Activated CD8-positive, alpha-beta memory T cell treated with anti-CD3 and anti-CD28 coated beads for 24 hours (primary cell): ENCODE results near the gene ANKS1A.

Experiments
- DNase-seq: peaks from one replicate; pipeline ENCODE4 v3.0.0-alpha.2; 2020

Gene ANKS1A

DNA sequence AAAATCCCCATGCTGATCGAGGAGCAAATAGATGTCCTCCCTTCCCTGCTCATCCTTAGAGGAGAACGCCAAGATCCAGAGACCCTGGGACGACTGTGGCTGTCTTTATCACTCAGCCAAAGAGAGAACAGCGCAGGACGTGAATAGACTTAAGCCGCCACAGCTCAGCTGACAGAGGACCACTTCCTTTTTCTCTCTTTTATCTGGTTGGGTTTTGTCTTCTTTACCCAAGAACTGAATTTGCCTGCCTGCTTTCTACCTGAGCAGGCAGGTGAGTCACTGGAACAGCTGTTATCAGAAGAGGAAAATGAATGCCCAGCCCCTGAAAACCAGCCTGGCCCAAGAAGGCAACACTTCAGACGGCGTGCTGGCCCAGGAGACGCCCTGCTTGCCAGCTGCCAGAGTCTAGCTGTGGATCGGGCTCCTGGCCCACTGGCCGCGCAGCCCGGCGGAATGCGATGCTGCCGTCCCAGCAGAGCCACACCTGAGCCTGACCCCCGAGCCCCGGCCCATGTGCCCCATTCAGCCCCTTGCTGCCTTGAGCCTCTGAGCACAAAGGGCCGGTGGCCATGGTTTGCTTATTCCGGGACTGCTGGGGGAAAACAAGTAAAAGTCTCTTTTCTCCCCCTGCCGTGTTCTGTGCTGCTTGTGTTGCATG, 169.9 kb downstream of the ANKS1A start:
- no peak for DNase-seq

DNA sequence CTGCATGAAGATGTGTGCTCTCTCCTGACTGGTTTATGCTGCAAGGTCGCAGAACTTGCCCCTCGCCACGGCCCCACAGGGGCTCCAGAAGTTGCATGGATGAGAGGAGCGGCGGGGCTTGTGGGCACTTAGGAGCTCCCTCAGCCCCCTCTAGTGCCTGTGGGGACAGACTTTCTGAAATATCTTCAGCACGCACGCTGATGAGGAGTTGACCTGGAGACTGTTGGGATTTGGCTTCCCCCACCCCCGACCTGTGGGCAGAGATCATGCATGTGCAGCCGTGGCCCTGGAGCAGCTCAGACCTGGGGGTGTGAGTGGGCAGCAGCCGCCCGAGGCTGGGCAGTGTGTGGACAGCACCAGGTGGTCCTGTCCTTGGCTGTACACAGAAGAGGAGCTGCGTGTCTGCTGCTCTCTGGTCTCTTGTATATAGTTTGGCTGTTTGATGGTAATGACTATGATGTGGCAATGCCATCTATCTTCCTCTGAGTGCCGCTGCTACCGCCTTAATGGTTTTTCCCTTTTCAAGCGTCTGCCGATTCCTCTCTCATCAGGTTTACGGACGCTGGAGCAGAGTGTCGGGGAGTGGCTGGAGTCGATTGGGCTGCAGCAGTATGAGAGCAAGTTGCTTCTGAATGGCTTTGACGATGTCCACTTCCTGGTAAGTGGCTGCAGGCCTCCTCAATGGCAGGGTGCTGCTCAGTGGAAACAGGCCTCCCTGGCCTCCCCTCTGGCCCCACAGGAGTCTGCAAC, 170.7 kb downstream of the ANKS1A start:
- DNase-seq, result no peak

DNA sequence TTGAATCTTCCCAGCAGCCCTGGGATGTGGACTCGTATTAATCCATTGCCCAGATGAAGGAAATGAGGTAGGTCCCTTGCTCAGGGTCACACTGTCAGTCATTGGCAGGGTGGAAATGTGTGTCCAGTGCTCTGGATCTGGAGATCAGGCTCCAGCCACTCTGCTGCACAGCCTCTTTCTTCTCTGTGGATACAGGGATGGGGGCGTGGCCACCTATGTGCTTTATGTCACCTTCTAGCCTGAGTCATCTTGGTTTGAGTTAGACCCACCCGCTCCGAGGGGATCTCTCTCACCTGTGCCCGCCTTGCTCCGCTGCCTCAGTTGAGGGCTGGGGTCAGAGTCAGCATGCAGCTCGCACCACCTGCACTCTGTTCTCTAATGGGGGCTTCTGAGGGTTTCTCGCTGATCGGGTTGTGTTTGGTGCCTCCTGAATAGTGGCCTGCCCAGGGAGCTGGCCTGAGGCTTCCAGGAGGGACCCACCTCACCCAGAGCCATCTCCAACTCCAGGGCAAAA, 172.1 kb downstream of the ANKS1A start:
- no peak for DNase-seq

DNA sequence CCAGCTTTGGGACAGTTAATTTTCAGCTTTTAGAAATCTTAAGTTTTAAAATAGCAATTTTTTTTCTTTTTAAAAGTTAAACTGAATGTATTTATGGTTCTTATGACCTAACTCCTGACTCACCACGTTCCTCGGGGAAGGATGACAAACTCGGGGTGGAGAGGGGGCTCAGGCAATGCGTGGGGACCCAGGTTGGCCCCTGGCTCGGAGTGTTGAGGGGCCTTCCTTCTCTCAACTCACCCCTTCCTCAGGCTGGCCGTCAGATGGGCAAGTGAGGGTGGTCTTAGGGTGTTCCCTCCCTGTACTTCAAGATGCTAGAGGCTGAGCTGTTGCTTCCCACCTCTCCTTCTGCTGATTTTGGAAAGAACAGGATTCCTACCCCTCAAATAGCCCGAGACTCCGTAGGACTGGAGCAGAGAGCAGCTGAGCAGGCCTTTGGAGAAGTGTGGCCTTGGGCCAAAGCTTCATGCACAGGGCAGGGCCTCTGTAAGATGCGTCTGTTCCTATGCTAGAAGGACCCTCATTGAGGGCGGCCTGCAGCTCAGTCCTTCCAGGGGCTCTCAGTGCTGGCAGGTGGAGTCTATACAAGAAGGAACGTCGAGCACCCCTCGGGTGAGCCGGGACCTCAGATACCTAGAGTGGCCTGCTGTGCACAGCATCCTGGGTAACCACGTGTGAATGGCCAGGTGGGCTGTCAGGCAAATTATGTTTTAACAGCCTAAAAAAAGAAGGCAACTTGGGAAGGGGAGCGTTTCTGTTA, 172.8 kb downstream of the ANKS1A start:
- DNase-seq, result no peak

DNA sequence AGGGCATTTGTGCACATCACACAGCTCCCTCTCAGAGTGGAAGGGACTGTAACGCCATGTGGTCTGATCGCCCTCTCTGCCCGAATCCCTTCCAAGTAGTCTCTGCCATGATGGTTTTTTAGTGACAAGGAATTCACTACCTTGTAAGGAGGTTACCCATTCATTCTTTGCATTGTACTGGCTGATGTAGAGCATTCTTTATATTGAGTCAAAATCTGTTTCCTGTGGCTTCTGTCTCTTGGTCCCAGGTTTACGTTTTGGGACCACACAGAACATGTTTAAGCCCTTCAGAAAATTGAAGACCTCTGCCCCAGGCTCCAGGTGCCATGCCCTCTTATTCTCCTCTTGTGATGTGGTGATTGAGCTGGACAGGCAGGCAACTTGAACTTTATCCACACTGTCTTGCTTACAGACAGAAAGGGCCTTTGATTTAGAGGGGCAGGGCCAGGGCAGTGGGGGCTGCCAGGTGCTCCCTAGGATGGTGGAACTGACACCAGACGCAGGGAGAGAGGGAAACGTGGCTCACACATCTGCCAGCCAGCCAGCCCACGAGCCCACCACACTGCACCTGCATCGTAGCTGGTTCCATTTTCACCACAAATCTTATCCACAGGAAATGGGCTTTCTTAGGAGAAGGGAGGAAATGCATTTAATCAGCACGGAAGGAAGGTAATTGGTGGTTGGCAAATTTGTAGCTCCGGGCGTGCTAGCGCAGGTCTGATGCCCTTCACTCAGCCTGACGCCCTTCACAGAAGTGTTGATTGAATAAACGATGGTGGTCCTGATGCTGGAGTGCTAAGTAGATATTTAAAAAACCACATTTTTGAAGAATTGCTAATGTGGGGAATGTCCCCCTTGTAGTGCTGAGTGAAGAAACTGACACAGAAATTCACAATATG, 173.9 kb downstream of the ANKS1A start:
- DNase-seq, result no peak

DNA sequence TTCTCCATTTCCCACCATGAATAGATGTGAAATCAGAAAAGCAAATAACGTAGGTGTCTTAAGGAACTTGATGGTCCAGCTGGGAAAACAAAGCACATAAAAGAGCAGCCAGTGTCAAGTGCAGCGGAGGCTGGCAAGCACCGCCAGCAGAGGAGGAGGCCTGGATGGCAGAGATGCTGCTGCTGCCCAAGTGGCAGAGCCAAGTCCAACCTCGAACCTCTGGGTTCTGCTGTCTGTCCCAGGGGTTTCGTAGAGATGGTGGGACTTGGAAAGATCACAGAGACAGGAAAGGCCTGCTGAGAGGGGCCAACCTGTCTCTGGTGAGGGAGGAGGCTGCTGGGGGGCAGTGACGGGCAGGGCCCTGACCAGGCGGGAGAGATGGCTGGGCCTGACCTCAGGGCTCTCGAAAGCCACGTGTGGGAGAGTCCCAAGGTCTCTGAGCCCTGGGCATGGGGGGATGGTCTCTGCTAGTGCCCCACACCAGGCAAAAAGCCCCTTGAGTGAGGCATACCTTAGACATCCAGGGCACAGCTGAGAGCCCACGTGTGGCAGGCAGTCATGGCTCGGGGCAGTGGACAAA, 174.7 kb downstream of the ANKS1A start:
- DNase-seq, result no peak

DNA sequence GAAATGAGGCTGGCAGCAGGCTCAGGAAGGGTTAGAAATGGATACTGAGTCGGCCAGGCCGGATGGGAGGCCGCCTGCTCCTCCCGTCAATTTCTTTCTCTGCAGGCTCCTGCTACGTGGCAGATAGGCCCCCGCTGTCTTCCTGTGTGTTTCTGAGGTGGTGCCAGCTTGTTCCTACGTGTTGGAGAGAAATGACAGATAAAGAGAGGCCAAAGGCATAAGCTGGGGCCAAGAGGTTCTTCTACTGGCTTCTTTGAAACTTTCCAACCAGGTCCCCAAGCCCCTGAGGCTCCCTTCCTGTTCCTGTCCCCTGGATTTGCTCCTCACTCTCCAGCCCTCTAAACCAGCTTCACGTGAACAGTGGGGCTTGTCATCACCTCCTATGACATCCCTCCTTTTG, 175.2 kb downstream of the ANKS1A start:
- DNase-seq, result no peak

DNA sequence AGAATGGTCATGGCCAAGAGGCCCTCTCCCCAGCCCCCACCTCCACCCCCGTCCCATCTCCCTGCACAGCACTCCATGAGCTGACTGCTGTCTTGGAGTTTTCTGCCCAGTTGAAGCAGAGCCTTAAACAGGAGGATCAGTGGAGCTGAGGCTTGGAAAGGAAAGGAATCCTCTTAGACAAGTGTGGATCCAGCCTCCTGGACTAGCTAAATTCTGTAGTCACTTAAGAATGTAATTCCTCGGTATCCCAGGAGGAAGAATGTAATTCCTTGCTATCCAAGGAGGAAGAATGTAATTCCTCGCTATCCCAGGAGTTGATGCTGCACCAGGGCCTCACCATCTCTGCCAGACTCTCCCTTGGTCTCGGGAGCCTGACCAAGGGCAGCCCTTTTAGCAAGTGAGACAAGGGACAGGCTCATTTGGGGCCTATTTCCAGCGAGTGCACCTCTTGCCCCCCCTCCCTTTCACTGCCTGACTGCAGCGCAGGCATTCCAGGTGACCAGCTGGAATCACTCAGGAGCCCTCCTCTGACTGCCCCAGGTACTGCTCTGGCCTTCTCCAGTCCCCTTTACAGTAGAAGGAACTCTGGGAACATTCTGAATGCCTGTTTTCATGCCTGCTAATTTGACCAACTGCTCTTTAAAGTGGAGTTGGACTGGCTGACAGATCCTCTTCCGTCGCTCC, 175.8 kb downstream of the ANKS1A start:
- DNase-seq, result no peak

DNA sequence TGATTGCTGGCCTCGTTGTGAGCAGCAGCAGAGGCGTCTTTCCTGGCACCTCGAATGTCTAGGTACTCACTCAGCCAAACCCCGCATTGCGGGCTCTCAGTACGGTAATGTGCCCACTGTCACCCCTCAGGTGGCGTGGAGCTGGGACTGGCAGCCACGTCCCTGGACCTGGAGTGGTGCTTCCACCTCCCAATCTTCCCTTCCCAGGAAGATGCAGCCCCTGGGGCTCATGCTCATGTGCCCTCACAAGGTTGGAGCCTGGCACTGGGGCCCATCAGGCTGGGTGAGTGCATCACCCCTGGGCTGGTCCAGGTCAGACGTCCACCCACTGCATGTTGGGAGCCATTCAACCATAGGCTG, 176.4 kb downstream of the ANKS1A start:
- DNase-seq, result no peak

DNA sequence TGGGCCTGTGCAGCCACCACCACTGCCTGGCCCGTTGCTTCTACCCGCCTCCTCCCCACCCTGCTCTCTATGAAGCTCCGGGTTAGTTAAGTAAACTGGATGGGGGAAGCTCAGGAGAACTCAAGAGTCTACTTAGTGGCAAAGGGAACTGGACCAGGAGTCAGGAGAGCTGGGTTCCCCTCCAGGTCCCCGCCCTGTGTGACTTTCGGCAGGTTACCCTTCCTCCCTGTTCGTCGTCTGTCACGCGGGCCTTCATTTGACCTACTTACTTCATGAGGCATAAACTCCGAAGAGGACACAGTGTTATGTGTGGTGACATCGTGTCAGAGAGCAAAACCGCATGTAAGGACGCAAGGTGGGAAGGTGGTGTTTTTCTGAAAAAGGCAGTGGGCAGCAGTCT, 176.8 kb downstream of the ANKS1A start:
- no peak for DNase-seq

DNA sequence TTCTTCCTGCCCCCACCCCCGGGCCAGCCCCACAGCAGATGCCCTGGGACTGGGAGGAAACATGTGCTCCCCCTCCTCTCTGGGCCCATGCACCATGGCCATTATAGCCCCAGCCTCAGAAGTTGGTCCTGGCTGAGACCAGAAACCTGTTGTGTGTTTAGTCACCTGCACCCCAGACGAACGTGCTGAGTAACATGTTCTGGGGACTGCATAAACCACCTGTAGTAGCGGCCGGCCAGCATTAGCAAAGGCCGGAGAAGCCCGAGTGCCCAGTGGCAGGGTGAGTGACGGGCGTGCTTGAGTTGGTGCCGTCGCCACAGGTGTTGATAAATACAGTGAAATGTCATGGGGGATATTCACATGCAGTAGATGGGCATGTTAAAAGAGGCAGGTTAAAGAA, 178.2 kb downstream of the ANKS1A start:
- no peak for DNase-seq

DNA sequence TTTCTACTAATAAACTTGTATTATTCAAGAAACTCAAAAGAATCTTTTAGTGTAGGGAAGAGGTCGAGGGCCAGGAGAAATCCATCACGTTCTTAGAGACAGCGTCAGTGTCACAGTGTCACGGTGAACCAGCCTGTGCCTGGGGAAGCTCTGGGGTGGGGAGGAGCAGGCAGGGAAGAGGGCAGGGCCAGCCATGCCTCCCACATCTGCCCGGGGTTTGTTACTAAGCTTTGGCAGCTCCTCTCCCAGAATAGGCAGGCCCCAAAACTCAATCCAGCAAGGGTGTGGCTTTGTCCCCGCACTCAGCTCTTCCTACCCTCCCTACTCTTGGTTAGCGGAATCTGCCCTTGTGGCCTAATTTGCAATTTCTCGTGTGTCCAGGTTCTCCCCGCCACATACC, 179.2 kb downstream of the ANKS1A start:
- DNase-seq, result no peak

DNA sequence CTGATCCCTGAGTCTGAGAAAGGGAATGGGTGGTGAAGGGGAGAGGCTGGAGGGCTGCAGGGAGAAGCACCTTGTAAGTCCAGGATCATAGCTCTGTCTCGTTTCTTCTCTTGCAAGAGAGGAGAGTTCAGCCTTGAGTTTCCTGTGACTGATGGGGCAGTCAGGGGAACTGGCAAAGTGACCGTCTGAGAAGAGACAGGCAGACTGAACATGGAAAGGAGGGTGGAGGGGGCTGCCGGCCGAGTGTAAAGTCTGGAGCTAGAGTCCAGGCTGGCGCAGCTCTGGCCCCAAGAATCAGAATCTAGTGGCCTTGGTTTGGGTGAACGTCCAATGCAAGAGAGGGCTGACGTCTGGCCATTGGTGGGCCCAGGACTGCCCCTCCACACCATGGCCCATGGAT, 179.6 kb downstream of the ANKS1A start:
- DNase-seq, result no peak

DNA sequence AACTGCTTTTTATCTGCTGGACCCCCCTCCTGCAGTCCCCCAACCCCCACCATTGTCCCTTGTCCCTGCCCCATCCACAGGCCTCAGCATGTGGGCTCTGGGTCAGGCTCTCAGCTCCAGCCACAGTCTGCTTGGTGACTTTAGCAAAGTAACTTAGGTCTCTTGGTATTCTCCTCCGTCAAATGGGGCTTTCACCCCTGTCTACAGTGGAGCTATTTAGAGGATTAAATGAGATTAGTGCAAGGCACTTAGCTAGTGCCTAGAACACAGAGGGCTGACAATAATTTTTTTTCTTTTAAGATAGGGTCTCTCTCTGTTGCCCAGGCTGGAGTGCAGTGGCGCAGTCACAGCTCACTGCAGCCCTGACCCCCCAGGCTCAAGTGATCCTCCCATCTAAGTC, 180.2 kb downstream of the ANKS1A start:
- no peak for DNase-seq

DNA sequence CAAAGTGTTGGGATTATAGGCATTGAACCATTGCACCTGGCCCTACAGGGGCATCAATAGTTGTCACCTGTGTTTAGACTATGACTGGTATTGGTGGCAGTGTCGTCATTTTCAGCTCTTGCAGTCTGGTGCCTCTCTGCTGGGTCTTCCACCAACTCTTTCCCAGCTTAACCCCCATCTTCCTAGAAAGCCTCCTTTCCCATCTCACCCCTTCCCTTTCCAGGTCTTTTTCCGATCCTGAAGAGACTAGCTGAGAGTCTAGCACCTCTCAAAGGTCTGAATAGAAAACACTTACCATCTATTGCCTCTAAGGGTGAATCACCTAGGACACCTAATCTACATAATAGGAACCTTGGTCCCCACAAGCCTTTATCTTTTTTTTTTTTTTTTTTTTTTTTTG, 181.1 kb downstream of the ANKS1A start:
- DNase-seq, result no peak

DNA sequence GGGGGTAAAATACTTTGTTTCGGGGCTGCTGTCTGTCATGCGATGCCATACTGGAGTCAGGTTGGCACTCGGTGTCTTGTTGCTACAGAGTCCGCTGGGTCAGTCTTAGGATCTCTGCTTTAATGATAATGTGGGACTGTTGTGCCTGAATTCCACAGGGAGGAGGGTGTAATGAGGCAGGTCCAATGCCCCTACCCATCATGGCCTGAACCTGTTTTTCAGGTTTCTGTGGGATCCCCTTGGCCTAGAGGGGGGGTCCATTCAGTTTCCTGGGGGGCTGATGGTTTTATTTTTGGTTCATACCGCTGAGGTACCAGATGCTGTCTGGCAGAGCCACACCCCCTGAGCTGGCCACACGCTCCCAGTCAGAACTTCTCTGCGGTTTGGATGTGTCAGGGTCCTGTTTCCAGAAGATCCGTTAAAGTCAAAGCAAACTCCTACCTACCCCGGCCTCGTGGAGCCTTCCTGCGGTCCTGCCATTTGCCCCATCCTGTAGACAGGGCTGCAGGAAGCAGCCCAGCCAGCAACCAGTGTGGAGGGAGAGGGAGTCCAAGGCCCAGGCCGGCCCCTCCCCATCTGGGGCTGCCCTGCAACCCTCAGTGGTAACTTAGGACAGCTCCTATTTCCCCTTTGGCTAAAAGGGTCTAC, 182.4 kb downstream of the ANKS1A start:
- no peak for DNase-seq

DNA sequence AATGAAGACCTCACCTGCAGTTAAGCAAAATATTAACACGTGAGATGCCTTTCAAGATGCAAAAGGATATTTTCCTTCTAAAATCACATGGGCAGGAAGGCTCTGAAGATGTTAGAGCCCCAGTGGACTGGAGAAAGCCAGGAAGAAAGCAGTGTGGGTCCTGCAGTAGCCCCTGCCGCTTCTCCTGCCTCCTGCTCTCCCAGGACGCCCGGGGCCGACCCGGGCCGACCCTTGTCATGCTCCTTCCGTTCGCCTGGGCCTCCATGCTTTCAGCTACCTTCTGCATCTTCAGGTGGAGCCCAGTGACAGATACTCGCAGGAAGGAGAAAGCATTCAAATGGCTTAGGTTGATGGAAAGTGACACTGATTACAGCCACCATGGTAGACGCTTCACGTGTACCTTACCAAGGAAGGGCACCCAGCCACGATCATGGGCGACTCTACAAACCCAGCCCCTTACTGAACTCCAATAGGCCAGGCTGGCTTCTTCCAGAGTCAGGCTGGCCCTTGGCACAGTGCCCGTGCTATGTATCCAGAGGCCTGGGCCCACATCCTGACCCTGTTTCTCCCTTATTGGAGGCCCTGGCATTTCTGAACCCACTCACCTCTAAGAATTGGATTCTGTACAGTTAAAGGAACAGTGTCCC, 183.1 kb downstream of the ANKS1A start:
- DNase-seq, result no peak

DNA sequence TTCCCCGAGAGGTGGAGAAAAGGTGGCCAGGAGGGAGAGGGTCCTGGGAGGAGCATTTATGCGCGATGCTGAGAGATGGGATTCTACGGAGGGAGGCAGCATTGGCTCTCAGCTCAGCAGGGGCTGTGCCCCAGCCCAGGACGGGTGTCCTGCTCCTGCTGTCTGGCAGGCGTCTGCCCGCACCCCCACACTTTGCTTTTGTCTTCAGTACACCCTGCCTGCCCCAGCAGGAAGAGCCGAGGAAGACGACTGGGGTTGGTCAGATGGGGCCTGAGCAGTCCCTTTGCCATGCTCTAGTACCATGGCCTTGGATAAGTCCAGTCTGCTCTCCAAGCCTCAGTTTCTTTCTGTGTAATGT, 183.6 kb downstream of the ANKS1A start:
- DNase-seq, result no peak

DNA sequence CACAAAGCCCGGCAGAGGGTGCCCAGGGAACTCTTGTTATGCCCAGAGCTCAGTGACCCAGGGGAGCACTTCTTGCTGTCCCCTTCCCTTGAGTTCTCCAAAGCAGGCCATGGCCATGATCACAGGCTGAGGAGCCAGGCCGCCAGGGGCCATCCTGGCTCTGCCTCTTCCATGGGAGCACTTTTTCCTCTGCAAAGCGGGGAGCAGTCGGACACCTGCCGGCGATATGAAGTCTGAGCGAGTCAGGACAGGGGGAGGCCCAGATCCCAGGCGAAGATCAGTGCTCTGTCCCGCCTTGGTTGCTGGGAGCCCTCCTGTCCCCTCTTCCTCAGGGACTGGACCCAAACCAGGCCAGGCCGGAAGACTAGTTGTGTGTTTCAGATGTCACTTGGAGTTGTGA, 184.2 kb downstream of the ANKS1A start:
- DNase-seq, result no peak

DNA sequence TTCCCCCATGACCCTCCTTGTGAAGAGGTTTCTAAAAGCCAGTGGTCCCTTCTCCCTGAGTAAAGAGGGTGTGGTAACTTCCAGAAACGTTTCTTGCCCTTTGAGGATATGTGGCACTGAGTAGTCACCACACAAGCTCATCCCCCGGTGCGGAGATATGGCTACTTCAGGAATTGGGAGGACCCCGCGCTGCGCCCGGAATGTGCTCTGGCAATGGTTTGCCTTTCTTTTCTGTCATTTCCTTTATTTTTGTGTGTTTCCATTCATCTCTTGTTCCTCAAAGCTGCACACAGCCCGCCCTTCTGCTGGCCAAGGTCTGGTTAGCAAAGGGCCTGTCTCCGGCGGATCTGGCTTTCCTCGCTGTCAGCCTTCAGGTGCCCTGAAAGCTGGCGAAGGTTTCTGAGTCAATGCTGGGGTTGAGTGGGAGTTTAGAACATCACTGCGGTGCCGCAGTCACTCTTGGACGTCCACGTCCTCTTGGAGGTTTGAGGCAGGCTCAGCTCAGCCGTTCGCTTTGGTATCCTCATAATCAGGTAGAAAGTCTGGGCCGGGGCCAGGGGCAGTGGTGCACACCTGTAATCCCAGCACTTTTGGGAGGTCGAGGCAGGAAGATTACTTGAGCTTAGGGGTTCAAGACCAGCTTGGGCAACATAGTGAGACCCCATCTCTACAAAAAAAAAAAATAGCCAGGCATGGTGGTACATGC, 184.9 kb downstream of the ANKS1A start:
- DNase-seq, result no peak
